GM15510 (cell line): Measurements from ENCODE around the gene ZNF829.

Experiments used
- POLR2A ChIP-seq: IDR thresholded peaks from 3 replicates; pipeline ENCODE4 v1.6.1; 2011; ENCODE audit warnings: borderline replicate concordance; ENCODE audit not compliant: insufficient read length; ENCODE audit errors: extremely low read depth

Gene ZNF829

GRCh38 chr19:36849701-36850558 is 66.2 kb downstream of the ZNF829 start:
- peak; percentile 54 for TF ChIP-seq POLR2A

GRCh38 chr19:36847968-36848367 is 68.1 kb downstream of the ZNF829 start:
- no peak for TF ChIP-seq POLR2A

- no peak for TF ChIP-seq POLR2A
These were observed 77.2 kb downstream of the ZNF829 start for GRCh38 chr19:36838784-36839324.
